Measurements from ENCODE around the gene C1QTNF6.

- TF ChIP-seq CTCF (IDR thresholded peaks at IDR 0.05), result peak; percentile 15
- TF ChIP-seq POLR2AphosphoS5 (IDR thresholded peaks at IDR 0.05; ENCODE audit: low read depth, low read length), result no peak
- TF ChIP-seq SIN3A (IDR thresholded peaks at IDR 0.05; ENCODE audit: borderline replicate concordance, insufficient read depth, low read depth, low read length), result no peak
- no peak for TF ChIP-seq REST (IDR thresholded peaks at IDR 0.05; ENCODE audit: insufficient read depth in 1 of 2, low read depth in 2 of 2, low read length in 1 of 2)
Measured at GRCh38 chr22:37199760-37200108, 11.7 kb upstream of the C1QTNF6 start.

All from Panc1 (cell line).